Calu3 (cell line): ENCODE measurements around the gene DHX38. TPM values are rescaled to one million over a fixed set of nuclear protein-coding genes. Genes with fewer than 3 reads are reported as not detected.
"Not testable (repeated sequence)": the region's sequence is repeated elsewhere in the genome, so short reads cannot be mapped to it uniquely, and the experiment has no call there.

Source experiments
- BruUV-seq: library from RNA; stranded (reverse); fragments of 400-500 nt; replicated peaks from 2 replicates; lab custom pipeline; 2021; lab: Mats Ljungman, UMichigan
- CTCF ChIA-PET: fragments of 300-600 bp; sonication (Branson Sonifier 250); formaldehyde crosslinking; loops from one replicate; lab custom pipeline; 2022; ENCODE audit warnings: antibody characterized with exemption; lab: Charles Lee
- DNase-seq: peaks from one replicate; pipeline ENCODE4 v3.0.0; 2022
- H3K27ac Mint-ChIP-seq: one replicate; pipeline ENCODE4 v1.8.0; 2022; ENCODE audit warnings: mixed read lengths; ENCODE audit not compliant: unreplicated experiment
- H3K27me3 Mint-ChIP-seq: one replicate; pipeline ENCODE4 v1.8.0; 2022; ENCODE audit warnings: mixed read lengths; ENCODE audit not compliant: unreplicated experiment
- H3K36me3 Mint-ChIP-seq: one replicate; pipeline ENCODE4 v1.8.0; 2022; ENCODE audit warnings: mild to moderate bottlenecking, moderate library complexity, mixed read lengths; ENCODE audit not compliant: insufficient read depth, unreplicated experiment
- H3K4me1 Mint-ChIP-seq: one replicate; pipeline ENCODE4 v1.8.0; 2022; ENCODE audit warnings: mild to moderate bottlenecking, low read depth, mixed read lengths; ENCODE audit not compliant: unreplicated experiment
- H3K4me3 Mint-ChIP-seq: one replicate; pipeline ENCODE4 v1.8.0; 2022; ENCODE audit warnings: mild to moderate bottlenecking, low read depth, moderate library complexity, mixed read lengths; ENCODE audit not compliant: unreplicated experiment
- H3K9me3 Mint-ChIP-seq: one replicate; pipeline ENCODE4 v1.8.0; 2022; ENCODE audit warnings: low read depth, mixed read lengths; ENCODE audit not compliant: unreplicated experiment
- CTCF ChIP-seq: fragments of 200-600 bp; IDR thresholded peaks from one replicate; pipeline ENCODE4 v1.8.0; 2022; ENCODE audit warnings: antibody characterized with exemption; ENCODE audit not compliant: unreplicated experiment
- intact Hi-C: fragments of 100-400 bp; cut with micrococcal nuclease; formaldehyde crosslinking; loops from one replicate; pipeline ENCODE4 v1.10.0; 2022; ENCODE audit not compliant: unreplicated experiment
- total RNA-seq: library from RNA; stranded (reverse); gene quantifications from 2 replicates; pipeline ENCODE4 v1.2.3, GENCODE V29; 2022

The DHX38 gene
- total RNA-seq, 1 experiment from 2014 or later, result 86.4 TPM

- H3K4me3 Mint-ChIP-seq, result no peak overlapping the region
- H3K27me3 Mint-ChIP-seq, result peaks cover 41% of the 10 kb centered on the region
- H3K9me3 Mint-ChIP-seq, result no peaks in the 10 kb centered on the region
- CTCF ChIA-PET, result interaction anchor here (0.6 kb wide), 1 partner anchor 1146 kb away, joined by 3 read pairs; no protein-coding TSS in a partner anchor
- no peak overlapping the region for H3K27ac Mint-ChIP-seq
- intact Hi-C loops, result no loop called here
- DNase-seq, result no peak
- no TSS peak for BruUV-seq
- no peak for TF ChIP-seq CTCF
- H3K36me3 Mint-ChIP-seq, result no peaks in the 10 kb centered on the region
- no peaks in the 10 kb centered on the region for H3K4me1 Mint-ChIP-seq
Measured at GRCh38 chr16:72068930-72069329, 24.7 kb upstream of the DHX38 start.

GRCh38 chr16:72072514-72073342, 20.9 kb upstream of the DHX38 start:
- no TSS peak for BruUV-seq
- H3K27me3 Mint-ChIP-seq, result peaks cover 14% of the 10 kb centered on the region
- no peak overlapping the region for H3K4me3 Mint-ChIP-seq
- H3K9me3 Mint-ChIP-seq, result no peaks in the 10 kb centered on the region
- CTCF ChIA-PET, result interaction anchor here (1.1 kb wide), 1 partner anchor 19 kb away, joined by 3 read pairs; the partner anchor contains the start of gene HP
- no peak for TF ChIP-seq CTCF
- DNase-seq, result no peak
- no peaks in the 10 kb centered on the region for H3K36me3 Mint-ChIP-seq
- H3K4me1 Mint-ChIP-seq, result no peaks in the 10 kb centered on the region
- intact Hi-C loops, result no loop called here
- no peak overlapping the region for H3K27ac Mint-ChIP-seq

GRCh38 chr16:72073560-72074230, 20.0 kb upstream of the DHX38 start:
- no peaks in the 10 kb centered on the region for H3K9me3 Mint-ChIP-seq
- H3K27ac Mint-ChIP-seq, result no peak overlapping the region
- BruUV-seq, result no TSS peak
- DNase-seq, result no peak
- peaks cover 14% of the 10 kb centered on the region for H3K27me3 Mint-ChIP-seq
- intact Hi-C loops, result no loop called here
- no peaks in the 10 kb centered on the region for H3K4me1 Mint-ChIP-seq
- CTCF ChIA-PET, result no interaction called here
- H3K36me3 Mint-ChIP-seq, result no peaks in the 10 kb centered on the region
- no peak for TF ChIP-seq CTCF
- no peak overlapping the region for H3K4me3 Mint-ChIP-seq

GRCh38 chr16:72075067-72075466, 18.6 kb upstream of the DHX38 start:
- H3K27me3 Mint-ChIP-seq, intact Hi-C loops, DNase-seq, H3K36me3 Mint-ChIP-seq, H3K9me3 Mint-ChIP-seq, H3K27ac Mint-ChIP-seq, CTCF ChIA-PET, H3K4me1 Mint-ChIP-seq, BruUV-seq, H3K4me3 Mint-ChIP-seq: not testable (repeated sequence)

GRCh38 chr16:72076991-72077706, 16.5 kb upstream of the DHX38 start:
- H3K9me3 Mint-ChIP-seq, CTCF ChIA-PET, H3K4me3 Mint-ChIP-seq, BruUV-seq, DNase-seq, H3K27ac Mint-ChIP-seq, H3K4me1 Mint-ChIP-seq, H3K27me3 Mint-ChIP-seq, H3K36me3 Mint-ChIP-seq, intact Hi-C loops: not testable (repeated sequence)
